KBM-7 (cell line): ENCODE measurements around the gene TRIM17.

Source experiments
- DNase-seq: peaks from one replicate; pipeline ENCODE4 v3.0.0-alpha.2; 2015
- in situ Hi-C: fragments of 300-500 bp; cut with MboI; formaldehyde crosslinking; loops from 2 replicates; pipeline ENCODE4 v1.14.3; 2020; ENCODE audit warnings: low sequenced_read_pairs, low pct_unique_long_range_greater_than_20kb, mixed read lengths

Gene TRIM17

DNA sequence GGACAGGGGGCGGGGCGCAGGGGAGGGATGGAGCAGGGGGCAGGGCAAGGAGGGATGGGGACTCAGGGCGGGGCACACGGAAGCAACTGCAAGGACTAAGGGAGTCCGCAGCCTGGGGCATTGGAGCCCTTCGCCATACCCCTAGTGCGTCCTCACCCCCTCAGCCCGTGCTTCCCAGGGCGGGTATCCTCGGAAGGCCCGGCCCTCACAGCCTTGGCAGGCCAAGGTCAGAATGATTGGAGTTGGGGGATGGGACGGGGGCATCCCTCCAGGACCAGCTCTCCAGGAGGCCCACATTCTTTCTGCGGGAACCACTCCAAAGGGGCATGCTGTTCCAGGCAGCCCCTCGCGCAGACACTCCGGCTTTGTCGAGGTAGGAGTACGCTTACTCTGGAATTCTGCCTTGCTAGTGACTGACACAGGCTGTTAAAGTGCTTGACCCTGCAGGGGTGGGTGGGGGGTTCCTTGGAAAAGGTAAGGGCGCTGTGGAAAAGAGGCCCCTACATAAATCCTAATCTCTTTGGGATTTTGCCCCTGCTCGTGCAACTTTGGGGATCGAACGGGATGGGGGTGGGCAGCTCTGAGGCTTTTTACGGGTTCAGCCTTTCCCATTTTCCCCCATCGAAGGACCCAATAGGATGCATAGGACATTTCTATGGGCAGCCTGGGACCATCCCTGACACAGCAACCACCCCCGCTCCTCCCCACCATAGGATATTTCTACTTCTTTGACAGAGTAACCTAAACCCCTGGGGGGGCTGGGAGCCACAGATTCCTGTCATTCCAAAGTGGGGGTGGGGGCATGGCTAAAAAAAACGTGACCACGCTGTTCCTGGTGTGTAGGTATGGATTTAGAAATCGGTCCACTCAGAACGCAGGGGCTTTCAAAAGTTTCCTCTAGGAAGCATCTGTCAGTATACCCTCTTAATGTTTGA, 9.3 kb downstream of the TRIM17 start:
- in situ Hi-C loops = no loop called here

GRCh38 chr1:228405979-228406228, 10.8 kb downstream of the TRIM17 start:
- in situ Hi-C loops = no loop called here

More for the DNA sequence above, 9.3 kb downstream of the TRIM17 start:
- no peak for DNase-seq

DNA sequence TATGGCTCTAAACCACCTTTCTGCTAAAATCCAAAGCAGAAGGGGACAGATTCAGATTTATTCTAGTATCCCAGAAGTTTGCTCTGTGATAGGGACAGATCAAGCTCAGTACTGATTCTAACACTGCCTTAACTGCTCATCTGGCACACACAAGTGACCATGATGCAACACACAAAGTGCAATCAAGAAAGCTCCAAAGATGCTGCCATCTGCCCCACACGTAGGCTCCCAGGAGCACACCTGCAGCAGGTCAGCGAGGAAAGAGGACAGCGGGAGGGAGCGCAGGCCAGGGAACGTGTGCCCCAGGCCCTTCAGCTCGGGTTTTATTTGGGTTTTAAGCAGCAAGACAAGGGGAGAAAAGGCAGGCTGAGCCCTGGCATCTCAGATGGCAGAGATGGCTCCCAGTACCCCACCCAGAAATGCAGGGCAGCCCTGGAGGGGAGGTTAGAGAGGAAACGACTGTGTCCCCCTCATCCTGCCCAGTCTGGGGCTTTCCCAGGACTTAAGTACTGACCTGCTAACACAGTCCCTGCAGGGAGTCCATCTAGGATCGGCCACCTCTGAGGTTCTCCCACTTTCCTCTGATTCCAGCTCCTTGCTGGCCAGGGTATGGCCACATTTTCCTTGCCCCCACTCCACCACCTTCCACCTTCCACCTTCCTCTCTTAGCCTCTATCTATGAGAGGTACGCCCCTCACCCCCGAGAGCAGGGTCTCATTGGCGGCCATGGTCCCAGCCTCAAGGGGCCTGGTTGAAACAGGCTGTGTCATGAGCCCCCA, 11.3 kb downstream of the TRIM17 start:
- no peak for DNase-seq
- in situ Hi-C loops = no loop called here

More at GRCh38 chr1:228405979-228406228, 10.8 kb downstream of the TRIM17 start:
- no peak for DNase-seq

GRCh38 chr1:228404107-228404720, 12.4 kb downstream of the TRIM17 start:
- in situ Hi-C loops = no loop called here
- peak; percentile 24 for DNase-seq

DNA sequence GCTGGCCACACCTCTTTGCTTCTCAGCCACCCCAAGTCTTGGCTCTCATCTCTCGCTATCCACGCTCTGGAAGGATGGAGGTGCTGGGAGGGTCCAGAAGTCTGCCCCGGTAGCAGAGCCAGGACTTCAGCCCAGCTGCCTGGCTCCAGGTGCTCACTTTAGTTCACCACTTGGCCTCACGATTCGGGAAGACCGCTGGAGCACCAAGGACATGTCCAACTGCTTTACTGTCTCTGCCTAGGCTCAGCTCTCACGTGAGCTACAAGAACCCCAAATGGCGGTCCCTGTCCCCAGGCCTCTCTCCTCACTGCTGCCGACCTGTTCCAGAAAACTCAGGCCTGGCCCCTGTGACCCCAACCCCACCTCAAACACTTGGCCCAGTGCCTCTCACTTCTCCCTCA, 13.4 kb downstream of the TRIM17 start:
- no peak for DNase-seq
- in situ Hi-C loops = no loop called here

DNA sequence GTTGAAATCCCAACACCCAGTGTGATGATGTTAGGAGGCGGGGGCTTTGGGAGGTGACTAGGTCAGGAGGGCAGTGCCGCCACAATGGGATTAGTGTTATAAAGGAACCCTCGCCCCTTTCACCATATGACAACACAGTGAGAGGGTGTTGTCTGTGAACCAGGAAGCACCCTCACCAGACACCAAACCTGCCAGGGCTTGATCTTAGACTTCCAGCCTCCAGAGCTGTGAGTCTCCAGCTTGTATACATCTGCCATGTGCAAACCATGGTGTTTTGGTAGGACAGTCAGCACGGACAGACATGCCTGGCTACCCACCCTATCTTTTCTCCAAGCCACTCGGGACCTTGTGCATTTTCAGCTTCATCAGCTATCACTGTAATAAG, 14.0 kb downstream of the TRIM17 start:
- DNase-seq = no peak
- in situ Hi-C loops = no loop called here

GRCh38 chr1:228401782-228402640, 14.7 kb downstream of the TRIM17 start:
- in situ Hi-C loops = no loop called here
- no peak for DNase-seq

- in situ Hi-C loops = no loop called here
- DNase-seq = no peak
Measured at GRCh38 chr1:228400692-228401454, 15.8 kb downstream of the TRIM17 start.

DNA sequence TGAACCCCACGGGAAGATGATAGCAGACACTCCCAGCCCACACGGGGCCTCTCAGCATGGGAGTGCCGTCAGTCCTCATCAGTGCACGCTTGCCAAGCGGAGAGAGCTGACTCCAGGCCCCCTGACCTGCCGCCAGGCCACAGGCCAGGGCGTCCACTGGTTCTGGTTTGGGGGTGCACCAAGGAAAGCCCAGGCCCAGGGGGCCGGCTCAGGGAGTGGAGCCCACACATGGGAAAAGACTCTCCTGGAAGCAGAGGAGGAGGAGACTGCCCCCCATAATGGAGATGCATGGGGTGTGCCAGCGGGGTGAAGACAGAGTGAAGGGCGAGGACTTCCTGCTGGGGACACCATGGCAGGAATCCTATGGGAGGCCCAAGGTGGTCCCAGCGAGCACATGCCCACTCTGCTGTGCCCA, 16.4 kb downstream of the TRIM17 start:
- DNase-seq = no peak
- in situ Hi-C loops = no loop called here

- DNase-seq = no peak
- in situ Hi-C loops = no loop called here
Measured at GRCh38 chr1:228399531-228400236, 17.0 kb downstream of the TRIM17 start.

GRCh38 chr1:228398741-228399461, 17.8 kb downstream of the TRIM17 start:
- in situ Hi-C loops = no loop called here
- no peak for DNase-seq

GRCh38 chr1:228397966-228398365, 18.7 kb downstream of the TRIM17 start:
- DNase-seq = no peak
- in situ Hi-C loops = no loop called here

DNA sequence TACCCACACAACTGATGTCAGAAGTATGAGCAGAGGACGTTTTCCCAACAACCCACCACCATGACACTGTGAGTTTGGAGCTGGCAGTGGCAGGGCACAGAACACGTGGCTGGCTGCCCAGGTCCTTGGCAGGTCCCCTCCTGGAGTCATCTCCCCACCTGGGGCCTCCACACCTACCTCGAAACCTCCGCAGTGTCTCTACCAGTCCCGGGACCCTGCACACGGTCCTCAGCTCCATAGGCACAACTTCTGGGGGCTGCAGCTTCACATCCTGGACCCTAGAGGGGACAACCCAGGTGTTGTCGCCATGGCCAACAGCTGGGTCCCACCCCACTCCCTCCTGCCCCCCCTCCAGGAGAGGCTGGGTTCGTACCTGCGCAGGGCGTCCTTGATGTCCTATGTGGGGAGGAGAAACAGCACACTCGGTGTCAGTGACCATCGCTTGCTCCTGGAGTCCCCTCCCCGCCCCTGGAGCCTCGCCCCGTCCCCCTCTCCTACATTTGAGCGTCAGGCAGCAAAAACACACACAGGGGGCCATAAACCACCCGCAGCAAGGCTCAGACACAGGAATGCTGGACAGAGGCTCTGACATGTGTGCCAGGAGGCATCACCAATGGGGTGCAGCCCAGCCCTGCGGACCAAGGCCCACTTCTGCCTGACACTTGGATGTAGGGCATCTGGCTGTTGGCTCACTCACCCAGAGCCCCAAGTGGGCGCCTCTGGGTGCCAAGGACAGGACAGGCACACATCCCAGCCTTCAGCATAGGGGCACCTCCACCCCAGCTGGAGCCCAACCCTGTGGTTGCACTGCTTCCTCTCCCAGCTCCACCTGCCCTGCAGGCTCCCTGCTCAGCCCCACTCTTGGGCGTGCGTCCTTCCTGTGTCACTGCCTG, 19.6 kb downstream of the TRIM17 start:
- in situ Hi-C loops = no loop called here
- DNase-seq = no peak

DNA sequence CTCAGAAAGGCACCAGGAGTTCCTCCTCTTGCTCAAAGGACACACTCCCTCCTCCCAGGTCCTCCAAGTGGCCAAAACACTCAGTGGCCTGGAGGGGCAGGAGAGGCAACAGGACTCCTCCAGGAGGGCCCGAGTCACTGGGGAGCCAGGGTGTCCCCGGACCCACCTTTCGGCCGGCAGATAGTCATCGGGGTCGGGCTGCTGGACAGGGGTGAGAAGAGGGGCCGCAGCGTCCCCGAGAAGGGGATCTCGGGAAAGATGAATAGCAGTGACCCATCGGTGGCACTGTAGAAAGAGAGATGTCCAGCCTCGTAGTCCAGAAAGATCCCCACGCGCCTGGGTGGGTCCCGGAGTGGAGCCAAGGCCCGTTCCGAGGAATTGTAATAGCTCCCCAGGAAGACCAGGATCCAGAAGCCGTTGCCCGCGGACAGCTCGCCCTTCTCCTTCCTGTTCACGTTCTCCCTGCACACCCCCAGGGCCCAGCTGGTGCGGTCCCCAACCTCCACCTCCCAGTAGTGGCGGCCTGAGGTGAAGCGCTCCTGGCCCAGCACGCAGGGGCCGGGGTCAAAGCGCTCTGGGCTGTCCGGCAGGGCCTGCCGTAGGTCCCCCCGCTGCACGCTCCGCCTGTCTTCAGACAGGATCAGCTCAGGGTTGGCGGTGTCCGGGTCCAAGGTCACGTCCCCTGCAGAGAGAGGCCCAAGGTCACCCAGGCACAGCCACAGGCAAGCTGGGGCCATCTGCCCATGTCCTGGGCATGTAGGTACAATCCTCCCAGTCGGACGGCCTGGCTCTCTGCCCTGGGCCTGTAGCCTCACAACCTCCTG, 21.9 kb downstream of the TRIM17 start:
- no peak for DNase-seq
- in situ Hi-C loops = no loop called here

GRCh38 chr1:228393811-228394570, 22.7 kb downstream of the TRIM17 start:
- DNase-seq = no peak
- in situ Hi-C loops = no loop called here
